CD4-positive, alpha-beta T cell treated with Interleukin-17A for 4 hours (primary cell): ENCODE results near the gene ZNF503.

Experiments used
- DNase-seq: peaks from one replicate; pipeline ENCODE4 v3.0.0-alpha.2; 2020; ENCODE audit warnings: mixed read lengths

ZNF503 gene

DNA sequence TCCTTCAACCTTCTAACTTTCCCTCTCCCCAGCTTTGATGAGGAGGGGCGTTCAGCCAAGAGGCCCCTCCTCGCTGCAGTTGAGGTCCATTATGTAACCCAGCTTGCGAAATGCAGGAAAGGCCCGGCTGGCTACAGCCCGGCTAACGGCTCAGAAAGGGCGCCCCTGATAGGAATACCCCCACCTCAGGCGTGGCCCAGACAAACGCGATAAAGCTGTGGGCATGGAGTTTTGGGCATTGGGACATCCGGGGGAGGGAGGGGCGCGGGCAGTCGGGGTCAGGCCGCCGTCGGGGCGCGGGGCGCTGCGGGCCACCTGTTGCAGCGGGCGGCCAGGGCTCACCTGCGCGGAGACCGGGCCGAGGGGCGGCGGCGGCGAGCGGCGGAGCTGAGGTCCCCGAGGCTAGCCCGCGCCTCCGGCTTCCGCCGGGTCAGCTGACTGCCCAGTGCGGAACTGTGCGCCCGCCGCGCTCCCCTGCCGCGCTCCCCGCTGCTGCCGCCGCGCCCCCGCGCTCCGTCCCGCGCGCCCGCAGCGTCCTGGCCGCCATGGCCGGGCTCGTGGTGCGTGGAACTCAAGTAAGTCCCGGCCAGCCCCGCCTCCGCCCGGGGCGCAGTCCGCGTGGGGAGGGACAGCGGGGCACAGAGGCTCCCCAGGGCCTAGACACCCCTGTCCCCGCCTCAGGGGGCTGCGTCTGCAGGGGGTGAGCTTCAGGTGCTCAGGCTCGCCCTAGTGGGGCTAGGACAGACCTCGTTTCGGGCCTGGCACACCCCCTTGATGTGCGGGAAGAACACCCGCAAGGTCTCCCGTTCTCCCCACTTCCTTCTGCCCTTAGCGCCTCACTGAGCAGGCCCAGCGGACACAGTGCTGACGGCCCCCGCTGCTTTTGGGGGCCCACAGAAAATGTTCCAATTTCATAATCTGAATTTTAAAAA, 29.9 kb upstream of the ZNF503 start, which contains the start of gene LRMDA:
LRMDA (plus strand) TSS at position 445 of the 932 bp plus-strand sequence.
- no peak for DNase-seq

DNA sequence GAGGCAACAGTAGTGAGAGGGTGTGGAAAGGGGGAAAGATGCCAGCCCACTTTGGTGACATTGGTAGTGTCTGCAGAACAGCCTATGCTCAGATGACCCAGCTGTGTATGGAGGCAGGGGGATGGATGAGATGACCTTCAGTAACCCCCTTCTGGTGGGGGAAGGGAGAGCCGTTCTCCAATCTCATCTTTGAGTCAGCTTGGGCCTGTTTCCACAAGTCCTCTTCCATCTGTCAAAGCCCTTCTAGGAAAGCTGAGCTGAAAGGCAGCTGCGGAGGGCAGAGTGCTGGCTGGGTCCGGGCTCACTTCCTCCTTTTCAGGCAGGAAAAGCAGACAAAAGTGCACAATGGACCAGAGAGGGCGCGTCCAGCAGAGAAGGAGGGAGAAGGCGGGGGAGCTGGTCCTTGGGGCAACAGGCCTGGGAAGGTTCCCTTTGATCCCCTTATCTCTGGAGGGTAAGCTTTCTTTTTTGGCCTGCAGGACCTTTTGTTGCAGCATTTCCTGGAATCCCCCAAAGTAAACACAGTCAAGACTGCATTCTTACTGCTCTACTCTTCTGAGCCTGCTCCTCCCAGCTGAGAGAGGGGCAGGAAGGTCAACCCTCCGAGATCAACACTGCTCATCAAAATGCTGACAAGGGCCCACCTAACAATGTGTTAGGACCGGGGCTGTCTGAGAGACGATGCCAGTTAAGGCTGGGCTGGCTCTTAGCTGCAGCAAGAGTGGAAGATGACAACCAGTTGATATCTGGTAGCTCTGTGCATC, 28.6 kb upstream of the ZNF503 start:
- no peak for DNase-seq

DNA sequence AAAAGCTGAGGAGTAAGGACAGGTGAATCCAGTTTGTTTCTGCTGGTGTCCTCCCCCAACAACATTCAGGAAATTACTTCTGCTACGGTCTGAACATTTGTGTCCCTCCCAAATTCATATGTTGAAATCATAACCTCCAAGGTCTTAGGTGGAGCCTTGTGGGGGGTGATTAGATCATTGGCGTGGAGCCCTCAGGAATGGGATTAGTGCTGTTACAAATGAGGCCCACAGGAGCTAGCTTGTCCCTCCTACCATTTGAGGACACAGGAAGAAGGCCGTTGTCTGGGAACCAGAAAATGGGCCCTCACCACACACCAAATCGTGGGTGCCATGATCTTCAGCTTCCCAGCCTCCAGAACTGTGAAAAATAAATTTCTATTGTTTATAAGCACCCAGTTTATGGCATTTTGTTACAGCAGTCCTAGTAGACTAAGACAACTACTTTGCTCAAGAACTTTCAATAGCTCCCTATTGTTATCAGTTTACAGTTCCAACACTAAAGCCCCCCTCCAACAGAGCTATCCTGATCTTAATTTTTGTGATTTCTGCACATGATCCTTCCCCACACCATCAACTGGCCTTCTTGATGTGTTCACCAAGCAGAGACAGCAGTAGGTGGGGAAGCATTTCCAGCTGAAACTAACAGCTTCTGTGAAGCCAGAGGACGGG, 27.7 kb upstream of the ZNF503 start:
- DNase-seq, result no peak

DNA sequence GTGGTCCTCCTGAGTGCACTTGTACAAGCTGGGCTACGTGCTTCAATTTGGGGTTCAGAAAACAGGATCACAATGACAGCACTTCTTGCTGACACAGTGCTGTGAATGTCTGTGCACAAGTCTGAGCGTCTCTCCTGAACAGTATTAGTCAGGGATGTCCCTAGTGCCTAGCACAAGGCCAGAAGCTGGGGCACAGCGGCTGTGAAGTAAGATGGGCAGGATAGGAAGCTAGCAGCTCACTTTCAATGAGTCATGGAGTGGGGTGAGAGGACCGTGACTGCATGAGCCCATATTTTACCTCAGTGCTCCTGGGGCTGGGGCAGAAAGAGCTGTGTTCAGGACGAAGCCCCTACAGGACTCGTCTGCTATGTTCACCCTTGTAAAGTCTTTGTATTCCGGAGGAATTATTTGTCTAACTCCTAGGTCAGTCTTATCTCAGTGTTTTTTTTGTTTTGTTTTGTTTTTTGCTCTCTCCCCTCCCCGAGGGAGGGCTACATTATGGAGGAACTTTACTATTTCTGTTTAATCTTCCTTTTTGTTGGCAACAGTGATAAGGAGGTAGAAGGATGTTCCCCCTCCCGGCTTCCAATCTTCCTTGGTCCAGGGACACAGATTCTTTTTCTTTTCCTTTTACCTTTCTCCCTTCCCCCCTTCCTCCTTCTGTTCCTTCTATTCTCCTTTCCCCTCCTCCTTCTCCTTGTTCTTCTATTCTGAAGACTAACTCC, 27.0 kb upstream of the ZNF503 start:
- DNase-seq, result no peak

DNA sequence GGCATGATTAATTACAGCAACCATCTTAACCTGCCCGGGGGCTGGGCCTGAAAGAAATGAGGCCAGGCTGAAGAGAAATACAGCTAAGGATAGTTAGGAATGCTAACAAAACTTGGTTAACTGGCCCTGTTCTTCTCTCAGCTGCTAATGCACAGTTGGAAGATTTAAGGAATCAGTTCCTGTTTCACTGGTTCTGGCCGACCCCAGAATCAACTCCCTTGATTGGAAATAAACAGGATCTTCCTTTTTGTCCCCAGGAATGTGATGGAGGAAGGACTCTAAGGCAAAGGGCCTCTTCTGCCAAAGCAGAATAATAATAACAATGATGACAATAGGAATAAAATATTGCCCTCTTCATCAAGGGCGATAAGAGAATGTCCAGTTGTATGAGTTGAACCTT, 26.4 kb upstream of the ZNF503 start:
- no peak for DNase-seq

DNA sequence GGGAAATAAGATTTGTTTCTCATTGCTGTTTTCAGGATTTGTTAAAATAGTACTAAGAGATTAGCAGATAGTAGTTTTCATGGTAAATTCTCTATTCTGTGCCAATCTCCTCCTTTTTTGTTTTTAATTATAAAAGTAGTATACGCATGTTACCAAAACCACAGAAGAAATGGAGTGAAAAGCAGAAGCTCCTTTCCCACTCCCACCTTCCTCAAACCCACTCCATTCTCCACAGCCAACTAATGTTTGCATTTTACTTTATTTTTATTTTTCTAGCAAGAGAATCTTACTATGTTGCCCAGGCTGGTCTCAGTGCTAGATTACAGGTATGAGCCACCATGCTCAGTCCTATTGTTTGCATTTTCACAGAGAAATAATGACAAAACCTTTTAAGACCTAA, 25.3 kb upstream of the ZNF503 start:
- no peak for DNase-seq

DNA sequence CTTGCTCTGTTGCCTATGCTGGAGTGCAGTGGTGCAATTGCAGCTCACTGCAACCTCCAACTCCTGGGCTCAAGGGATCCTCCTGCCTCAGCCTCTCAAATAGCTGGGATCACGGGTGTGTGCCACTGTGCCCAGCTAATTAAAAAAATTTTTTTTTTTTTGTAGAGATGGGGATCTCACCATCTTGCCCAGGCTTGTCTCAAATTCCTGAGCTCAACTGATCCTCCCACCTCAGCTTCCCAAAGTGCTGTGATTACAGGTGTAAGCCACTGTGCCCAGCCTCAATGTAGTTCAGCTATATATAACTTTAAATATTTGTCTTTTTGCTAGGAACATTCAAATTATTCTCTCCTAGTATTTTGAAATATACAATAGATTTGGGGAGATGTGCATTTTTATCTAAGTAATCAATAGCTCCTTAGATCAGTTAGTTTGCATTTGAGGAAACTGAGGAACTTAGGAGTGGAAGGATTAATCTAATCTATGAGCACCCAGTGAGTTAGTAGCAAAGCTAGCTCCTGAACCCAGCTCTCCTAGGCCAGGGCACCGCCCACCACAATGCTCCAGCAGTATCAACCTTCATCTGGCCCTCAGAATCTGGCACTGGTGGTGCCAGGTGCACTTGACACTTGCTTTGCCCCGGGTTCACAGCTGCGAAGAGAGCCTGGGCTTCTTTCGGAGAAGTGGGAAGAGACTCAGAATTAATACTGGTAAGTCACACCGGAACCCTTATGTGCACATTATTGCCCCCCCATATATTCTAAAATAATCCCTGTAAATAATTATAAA, 23.9 kb upstream of the ZNF503 start:
- DNase-seq, result no peak

DNA sequence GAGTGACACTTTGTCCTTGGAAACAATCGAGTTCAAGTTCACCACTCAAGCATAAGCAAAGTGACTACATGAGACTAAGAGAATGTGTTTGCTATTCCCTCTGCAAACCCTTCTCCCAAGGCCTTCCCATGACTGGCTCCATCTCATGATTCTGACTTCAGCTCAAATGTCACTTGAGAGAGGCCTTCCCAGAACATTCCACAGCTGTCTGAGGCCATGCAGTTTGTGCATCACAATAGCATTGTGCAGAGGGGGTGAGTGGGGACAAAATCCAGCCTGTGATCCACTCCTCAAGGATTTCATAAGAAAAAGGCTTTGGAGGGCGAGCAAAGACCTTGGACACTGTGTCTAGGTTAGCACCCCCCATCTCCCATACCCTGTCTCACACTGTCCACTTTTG, 23.0 kb upstream of the ZNF503 start:
- DNase-seq, result no peak

DNA sequence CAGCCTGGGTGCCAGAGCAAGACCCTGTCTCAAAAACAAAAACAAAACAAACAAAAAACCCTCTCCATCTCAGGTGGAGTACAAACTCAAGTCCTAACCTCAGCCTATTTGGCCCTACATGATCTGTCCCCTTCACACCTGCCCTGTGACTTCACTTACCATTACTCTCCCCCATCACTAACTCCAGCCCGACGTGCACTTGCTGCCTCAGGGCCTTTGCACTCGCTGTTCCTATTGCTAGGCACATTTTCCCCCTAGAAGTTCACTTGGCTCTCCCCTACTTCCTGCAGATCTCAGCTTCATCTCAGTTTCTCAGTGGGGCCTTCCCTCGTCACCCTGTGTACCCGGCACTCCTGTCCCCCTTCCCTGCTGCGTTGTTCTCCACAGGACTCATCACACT, 21.3 kb upstream of the ZNF503 start:
- DNase-seq, result no peak

DNA sequence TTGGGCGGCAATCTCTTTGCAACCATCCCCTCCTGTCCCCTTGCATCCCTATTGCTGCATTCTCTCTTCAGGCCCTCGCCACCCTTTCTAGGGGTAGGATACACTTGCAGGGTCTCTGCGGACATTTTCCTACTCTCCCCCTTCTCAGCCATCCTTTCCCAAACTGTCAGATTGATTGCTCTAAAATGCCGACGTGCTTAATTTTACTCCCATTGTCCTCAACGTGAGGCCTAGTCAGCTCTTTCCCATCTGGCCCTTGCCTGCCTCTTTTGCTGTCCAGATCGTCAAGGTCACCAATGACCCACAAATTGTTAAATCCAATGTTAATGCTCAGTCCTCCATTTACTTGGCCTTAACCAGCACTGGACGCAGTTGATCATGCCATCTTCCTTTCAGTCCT, 17.1 kb upstream of the ZNF503 start:
- no peak for DNase-seq

DNA sequence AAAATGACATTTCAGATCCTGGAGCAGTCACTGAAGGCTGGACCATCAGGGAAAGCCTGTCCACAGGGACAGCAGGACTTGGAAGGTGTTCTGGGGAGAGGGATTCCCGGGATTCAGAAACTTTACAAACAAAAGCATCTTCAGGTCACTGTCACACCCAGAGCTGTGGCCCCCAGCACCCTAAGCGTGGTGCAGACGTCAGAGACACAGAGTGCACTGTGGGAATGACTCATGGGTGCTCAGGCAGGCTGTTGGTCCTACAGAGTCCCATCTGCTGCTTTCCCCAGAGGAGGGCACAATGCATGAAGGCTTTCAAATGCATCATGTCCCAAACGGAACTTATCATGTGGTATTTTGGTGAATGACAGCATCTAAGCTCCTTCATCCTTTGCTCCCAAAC, 16.7 kb upstream of the ZNF503 start:
- no peak for DNase-seq

DNA sequence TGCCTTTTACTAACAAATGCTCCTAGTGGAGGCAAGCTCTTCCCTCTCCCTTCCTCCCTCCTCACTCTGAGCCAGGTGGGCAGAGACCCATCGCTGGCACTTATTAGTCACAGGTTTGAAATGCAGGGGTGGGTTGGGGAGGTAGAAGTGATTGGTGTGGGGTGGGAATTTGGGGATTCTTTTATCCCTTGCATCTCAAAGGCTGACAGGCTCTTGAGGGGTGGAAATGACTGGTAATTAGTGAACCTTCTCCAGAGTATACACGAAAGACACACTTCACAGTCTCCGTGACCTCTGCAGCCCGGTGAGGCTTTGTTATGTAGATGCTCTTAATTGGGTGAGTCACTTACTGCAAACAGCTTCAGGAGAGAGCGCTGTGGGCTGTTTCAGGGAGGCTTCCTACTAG, 16.0 kb upstream of the ZNF503 start:
- DNase-seq, result no peak

DNA sequence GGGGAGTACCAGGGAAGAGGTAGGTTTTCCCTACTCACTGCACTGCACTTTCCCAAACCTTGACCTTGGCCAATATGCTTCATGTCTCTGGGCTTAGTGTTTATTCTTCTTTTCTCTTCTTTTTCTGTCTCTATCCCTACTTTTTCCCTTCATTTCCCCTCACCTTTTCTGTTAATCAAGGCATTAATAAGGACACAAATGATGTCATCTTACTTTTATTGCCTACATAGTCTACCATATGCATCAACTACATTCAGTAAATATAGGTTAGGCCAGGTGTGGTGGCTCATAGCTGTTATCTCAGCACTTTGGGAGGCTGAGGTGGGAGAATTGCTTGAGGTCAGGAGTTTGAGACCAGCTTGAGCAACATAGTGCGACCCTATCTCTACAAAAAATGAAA, 13.0 kb upstream of the ZNF503 start:
- DNase-seq, result no peak

DNA sequence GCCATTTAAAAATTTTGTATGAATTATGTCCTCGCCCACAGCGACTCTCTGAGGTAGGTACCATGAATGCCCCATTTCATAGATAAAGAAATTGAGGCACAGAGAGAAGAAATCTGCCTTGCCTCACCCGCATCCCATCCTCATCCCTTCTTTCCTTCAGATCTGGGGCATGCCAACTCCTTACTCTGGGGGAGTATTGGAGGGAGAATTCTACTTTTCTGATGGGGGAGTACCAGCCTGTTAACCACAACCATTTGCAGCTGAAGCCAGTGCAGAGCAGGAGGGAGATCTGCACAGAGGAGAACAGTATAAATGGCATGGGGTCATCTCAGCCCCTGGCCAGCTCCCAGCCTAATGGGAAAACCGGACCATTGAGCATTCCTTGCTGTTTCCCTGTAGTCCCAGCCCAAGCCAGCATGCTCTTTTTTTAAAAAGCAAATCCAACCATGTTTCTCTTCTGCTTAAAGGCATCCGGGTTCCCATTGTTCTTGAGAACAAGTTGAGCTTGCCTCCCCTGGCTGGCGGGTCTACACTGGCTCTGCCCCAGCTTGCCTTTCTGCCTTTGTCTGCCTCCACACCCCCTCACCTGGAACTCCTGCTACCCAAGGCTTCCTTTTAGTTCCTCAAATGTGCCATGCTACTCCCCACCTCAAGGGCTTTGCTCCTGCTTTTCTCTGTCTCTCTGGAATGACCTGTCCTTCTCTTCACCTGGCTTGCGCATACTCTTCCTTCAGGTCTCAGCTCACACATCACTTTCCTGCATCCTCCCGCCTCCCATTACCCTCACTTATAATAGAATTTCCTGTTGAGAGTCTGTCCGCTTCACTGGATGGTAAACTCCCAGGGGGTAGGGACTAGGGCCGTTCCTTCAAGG, 8.8 kb upstream of the ZNF503 start:
- no peak for DNase-seq

DNA sequence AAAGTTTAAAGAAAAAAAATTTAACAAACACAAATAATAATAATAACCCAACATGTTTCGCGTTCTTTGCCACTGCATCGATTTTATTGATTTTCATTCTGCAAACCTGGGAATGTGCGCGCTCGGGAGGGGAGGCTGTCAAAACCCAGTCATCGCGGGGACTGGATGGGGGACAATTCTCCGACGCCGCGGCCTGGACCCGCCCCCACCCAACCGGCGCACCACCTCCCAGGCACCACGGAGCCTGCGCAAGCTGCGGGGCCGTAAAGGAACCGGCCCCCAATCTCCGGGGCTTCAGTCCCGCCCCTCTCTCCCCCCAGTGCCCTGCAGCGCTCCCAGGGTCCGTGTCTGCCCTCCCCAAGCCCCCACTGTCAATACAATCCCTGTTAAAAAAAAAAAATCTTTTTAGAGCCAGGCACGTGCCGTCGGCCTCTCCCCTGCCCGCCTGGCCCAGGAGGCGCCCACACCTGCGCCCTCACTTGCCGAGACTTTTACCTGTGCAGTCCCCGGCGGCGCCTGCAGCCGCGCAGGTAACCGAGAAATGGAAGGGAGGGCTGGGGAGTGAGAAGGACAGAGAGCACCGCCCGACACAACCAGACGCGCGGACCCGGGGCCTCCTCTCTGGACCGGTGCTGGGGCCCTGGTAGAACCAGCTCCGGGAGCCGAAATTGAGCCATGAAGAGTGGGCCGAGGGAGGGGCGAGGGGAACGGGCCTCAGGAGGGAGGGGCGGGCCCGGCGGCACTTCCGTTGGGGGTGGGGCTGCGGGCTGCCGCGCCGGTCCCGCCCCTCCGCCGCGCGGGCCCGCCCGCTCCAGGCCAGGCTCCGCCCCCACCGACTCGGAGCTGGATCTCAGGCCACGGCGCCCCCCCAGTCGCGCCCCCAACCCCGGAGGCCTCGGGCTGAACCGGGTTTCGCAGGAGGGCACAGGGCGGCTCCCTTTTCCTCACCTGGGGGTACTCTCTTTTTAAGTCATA, 7.6 kb upstream of the ZNF503 start:
- peak; percentile 36 for DNase-seq

DNA sequence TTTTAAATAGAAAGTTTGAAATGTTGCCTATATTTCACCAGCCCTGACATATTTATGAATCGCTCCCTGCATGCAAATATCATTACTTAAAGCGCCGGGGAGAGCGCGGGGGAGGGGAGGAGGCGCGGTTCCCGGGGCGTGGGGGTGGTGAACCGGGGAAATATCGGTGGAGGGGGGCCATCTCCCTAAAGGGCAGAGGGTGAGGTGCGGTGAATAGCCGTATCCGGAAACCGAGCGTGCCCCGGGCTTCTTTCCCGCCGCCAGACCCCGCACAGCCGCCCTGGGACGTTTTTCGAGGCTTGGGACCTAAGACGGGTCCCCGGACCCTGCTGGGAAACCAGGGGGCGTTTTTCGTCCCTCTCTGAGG, 6.9 kb upstream of the ZNF503 start:
- no peak for DNase-seq

DNA sequence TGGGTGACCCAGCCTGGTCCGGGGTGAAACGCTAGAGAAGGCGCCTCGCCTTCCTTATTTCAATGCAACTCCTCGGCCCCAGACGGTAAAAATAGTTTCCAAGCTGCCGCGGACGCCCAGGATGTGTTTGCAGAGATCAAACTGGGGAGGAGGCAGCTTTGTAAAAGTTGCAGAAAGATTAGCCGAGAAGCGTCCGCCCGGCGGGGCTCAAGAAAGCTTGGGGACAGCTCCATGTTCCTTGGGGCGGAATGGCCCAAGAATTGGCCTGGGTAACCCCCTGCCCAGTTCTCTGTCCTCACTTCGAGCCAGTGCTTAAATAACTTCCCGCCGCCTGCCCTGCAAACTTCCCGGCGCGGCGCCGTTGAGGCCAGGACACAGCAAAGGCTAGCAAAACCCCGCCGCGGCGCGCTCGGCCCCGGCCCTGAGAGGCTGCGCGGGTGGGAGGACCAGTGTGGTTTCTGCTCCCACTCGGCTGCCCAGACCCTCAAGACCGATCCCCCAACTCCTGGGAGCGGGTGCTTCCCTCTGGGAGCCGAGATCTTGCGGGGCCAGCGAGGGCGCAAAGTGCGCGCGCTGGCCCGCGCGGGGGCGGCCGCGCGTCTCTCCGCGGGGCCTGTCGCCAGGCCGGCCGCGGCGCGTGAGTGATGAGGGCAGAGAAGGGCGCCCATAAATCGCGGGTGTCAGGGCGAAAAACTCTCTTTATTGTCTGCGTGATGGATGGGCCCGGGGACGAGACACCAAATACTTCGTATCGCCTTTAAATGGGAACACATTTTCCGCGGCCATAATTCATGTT, 6.3 kb upstream of the ZNF503 start:
- DNase-seq, result no peak

DNA sequence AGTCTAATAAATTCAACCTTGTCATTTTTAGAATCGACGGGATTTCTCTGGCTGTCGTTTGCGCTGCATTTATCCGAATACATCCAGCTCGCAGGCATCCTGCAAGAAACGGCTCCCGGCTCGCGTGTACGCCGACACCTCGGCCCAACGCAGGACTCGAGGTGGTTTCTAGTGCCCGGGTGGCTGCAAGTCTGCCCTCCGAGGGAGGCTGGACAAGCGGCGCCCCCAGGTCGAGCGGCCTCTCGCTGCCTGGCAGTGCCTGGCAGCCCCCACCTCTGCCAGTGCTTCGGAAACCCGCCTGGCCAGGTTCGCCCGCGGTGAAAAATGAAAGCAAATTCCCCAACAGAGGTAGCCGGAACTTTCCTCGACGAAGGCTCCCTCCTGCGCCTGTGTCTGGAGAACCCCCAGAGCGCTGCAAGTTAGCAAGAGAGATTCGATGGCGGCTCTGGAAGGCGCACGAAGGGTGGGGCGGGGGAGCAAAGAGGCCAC, 5.7 kb upstream of the ZNF503 start:
- no peak for DNase-seq
